ENCODE results near the gene TMEM170A. TPM values are rescaled to one million over a fixed set of nuclear protein-coding genes. Genes with fewer than 3 reads are reported as not detected.

Gene TMEM170A
- total RNA-seq, 1 donor from 2014 or later: 16.4 TPM

DNA sequence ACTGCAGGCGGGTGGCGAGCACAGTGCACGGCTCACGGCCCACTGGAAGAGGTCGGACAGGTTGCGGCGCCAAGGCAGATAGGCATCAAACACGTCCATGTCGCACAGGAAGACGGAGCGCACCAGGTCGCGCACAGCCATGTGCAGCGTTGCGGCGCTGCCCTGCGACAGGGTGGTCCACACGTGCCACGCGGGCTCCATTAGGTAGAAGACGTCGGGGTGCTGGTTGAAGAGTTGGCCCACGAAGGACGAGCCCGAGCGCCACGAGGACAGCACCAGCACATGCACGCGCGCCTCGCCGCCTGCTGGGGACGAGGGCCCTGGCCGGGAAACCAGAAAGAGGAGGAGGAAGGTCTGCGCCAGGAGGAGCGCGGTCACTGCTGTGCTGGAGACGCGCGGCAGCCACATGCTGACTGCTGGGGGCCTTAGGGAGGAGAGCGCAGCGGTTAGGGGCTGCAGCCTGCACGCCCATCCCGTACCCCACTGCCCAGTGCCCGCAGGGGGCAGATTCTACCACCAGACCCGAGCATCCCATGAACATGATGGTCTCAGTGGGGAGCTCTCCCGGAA is 15.0 kb upstream of the TMEM170A start:
- Mint-ChIP-seq H3K27ac (ENCODE audit: unreplicated experiment) (no peak overlapping the region), H3K36me3 (ENCODE audit: low read depth, unreplicated experiment) (peaks cover 7% of the 10 kb centered on the region), H3K4me3 (ENCODE audit: unreplicated experiment) (no peak overlapping the region), H3K9me3 (ENCODE audit: unreplicated experiment) (peaks cover 4% of the 10 kb centered on the region), H3K4me1 (ENCODE audit: low read depth, unreplicated experiment) (peaks cover 4% of the 10 kb centered on the region), H3K27me3 (ENCODE audit: low read depth, unreplicated experiment) (peaks cover 3% of the 10 kb centered on the region)
- TF ChIP-seq, protein P1, sequence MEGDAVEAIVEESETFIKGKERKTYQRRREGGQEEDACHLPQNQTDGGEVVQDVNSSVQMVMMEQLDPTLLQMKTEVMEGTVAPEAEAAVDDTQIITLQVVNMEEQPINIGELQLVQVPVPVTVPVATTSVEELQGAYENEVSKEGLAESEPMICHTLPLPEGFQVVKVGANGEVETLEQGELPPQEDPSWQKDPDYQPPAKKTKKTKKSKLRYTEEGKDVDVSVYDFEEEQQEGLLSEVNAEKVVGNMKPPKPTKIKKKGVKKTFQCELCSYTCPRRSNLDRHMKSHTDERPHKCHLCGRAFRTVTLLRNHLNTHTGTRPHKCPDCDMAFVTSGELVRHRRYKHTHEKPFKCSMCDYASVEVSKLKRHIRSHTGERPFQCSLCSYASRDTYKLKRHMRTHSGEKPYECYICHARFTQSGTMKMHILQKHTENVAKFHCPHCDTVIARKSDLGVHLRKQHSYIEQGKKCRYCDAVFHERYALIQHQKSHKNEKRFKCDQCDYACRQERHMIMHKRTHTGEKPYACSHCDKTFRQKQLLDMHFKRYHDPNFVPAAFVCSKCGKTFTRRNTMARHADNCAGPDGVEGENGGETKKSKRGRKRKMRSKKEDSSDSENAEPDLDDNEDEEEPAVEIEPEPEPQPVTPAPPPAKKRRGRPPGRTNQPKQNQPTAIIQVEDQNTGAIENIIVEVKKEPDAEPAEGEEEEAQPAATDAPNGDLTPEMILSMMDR (IDR thresholded peaks at IDR 0.05; ENCODE audit: insufficient read depth, low read depth, low read length): no peak
- no peak for TF ChIP-seq EZH2 (IDR thresholded peaks at IDR 0.05; ENCODE audit: insufficient read depth, low read length)
- Histone ChIP-seq H3K36me3 (ENCODE audit: insufficient read depth, low read length) (no peaks in the 10 kb centered on the region), H2AFZ (ENCODE audit: low read depth, low read length) (no peak overlapping the region), H3K79me2 (ENCODE audit: insufficient read depth, low read length) (no peaks in the 10 kb centered on the region), H3K4me1 (ENCODE audit: insufficient read depth, low read length) (no peaks in the 10 kb centered on the region), H3K4me3 (ENCODE audit: insufficient read depth, low read depth, low read length) (no peak overlapping the region), H3K27ac (ENCODE audit: low read depth, low read length) (no peak overlapping the region), H3K9me3 (ENCODE audit: insufficient read depth, low read depth, low read length) (no peaks in the 10 kb centered on the region), H3K4me2 (ENCODE audit: low read length) (no peak overlapping the region), H3K27me3 (ENCODE audit: insufficient read depth, low read length) (no peaks in the 10 kb centered on the region), H3K9ac (ENCODE audit: low read length) (no peak overlapping the region), H4K20me1 (ENCODE audit: insufficient read depth, low read length) (no peaks in the 10 kb centered on the region)
- DNase-seq (ENCODE audit: low read depth): no peak
- no peak for FAIRE-seq

DNA sequence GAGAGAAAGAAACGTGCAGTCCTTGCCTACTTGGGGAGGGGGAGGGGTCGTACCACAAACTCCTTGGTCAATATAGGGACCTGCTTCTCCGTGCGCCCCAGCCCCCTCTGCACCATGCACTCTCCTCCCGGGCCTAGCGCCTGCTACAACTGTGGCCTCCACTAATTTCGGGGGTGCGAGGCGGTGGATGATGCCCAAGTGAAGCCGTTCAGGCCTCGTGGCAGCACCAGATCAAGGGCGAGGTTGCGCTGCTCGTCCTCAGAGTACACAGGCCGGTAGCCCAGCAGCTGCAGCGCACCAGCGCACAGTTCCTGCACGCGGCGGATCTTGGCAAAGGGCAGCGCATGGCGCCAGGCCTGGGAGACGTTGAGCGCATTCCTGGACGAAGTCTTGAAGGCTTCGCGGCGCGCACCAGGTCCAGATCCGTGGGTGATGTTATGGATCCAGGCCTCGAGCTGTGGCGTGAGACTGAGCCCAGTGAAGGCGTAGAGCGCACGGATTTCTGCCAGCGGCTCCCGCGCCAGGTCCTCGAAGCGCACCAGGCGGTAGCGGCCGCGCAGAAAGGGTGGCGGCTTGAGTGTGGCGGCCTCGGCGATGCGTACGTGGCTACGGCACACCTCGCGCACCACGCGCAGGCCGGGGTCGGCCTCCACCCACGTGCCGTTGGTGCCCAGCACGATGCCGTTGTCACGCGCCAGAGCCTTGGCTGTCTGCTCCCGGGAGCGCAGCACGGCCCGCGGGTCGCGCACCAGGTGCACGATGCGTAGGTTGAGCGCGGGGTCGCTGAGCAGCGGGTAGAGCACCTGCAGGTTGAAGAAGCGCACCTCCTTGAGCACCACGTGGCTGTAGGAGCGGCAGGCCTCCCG is 14.2 kb upstream of the TMEM170A start:
- H3K9me3 Mint-ChIP-seq (ENCODE audit: unreplicated experiment): peaks cover 4% of the 10 kb centered on the region
- H3K9me3 ChIP-seq (ENCODE audit: insufficient read depth, low read depth, low read length): no peaks in the 10 kb centered on the region

More for the DNA sequence above, 14.2 kb upstream of the TMEM170A start:
- Histone ChIP-seq H3K27ac (ENCODE audit: low read depth, low read length) (no peak overlapping the region), H3K4me3 (ENCODE audit: insufficient read depth, low read depth, low read length) (no peak overlapping the region), H3K79me2 (ENCODE audit: insufficient read depth, low read length) (no peaks in the 10 kb centered on the region), H3K4me1 (ENCODE audit: insufficient read depth, low read length) (no peaks in the 10 kb centered on the region), H3K9ac (ENCODE audit: low read length) (no peak overlapping the region), H2AFZ (ENCODE audit: low read depth, low read length) (no peak overlapping the region), H3K36me3 (ENCODE audit: insufficient read depth, low read length) (no peaks in the 10 kb centered on the region), H4K20me1 (ENCODE audit: insufficient read depth, low read length) (no peaks in the 10 kb centered on the region), H3K27me3 (ENCODE audit: insufficient read depth, low read length) (no peaks in the 10 kb centered on the region), H3K4me2 (ENCODE audit: low read length) (no peak overlapping the region)
- Mint-ChIP-seq H3K27ac (ENCODE audit: unreplicated experiment) (no peak overlapping the region), H3K27me3 (ENCODE audit: low read depth, unreplicated experiment) (peaks cover 3% of the 10 kb centered on the region), H3K36me3 (ENCODE audit: low read depth, unreplicated experiment) (peaks cover 7% of the 10 kb centered on the region), H3K4me3 (ENCODE audit: unreplicated experiment) (no peak overlapping the region), H3K4me1 (ENCODE audit: low read depth, unreplicated experiment) (peaks cover 4% of the 10 kb centered on the region)
- FAIRE-seq (no peak), DNase-seq (ENCODE audit: low read depth) (no peak)
- TF ChIP-seq, protein P1 (IDR thresholded peaks at IDR 0.05; ENCODE audit: insufficient read depth, low read depth, low read length): no peak
- no peak for TF ChIP-seq EZH2 (IDR thresholded peaks at IDR 0.05; ENCODE audit: insufficient read depth, low read length)
